K562 (cell line): ENCODE measurements around the gene CD300H. TPM values are rescaled to one million over a fixed set of nuclear protein-coding genes. Genes with fewer than 3 reads are reported as not detected.

Experiments
- CREM ChIP-seq: IDR thresholded peaks from 2 replicates; pipeline ENCODE4 v1.6.1; 2014; ENCODE audit warnings: antibody characterized with exemption, low read depth
- FUS ChIP-seq: fragments of 200-400 bp; formaldehyde crosslinking; optimal IDR thresholded peaks from 2 replicates; pipeline ENCODE3; 2017; ENCODE audit warnings: low read depth, low read length
- ID3 ChIP-seq, 2 experiments: fragments of 250-450 bp in 1 of 2; fragments of 450-650 bp in 1 of 2; sonication (Bioruptor Pico) in 1 of 2; IDR thresholded peaks; 2 replicates each; pipeline versions ENCODE4 v1.6.1 to v1.8.0; 2016 to 2021; ENCODE audit warnings: mild to moderate bottlenecking in 2 of 2, moderate library complexity in 2 of 2, missing compliant biosample characterization in 1 of 2, missing genetic modification characterization in 1 of 2
- KLF10 ChIP-seq: fragments of 250-450 bp; sonication (Bioruptor Pico); IDR thresholded peaks from 2 replicates; pipeline ENCODE4 v1.6.1; 2021; ENCODE audit warnings: matching md5 sums
- MAX ChIP-seq: sonication (generic); formaldehyde crosslinking; IDR thresholded peaks from 2 replicates; pipeline ENCODE4 v1.9.0; 2022; ENCODE audit warnings: mild to moderate bottlenecking, missing genetic modification reagents
- MGA ChIP-seq: fragments of 450-650 bp; IDR thresholded peaks from 2 replicates; pipeline ENCODE4 v1.6.1; 2016; ENCODE audit warnings: mild to moderate bottlenecking, moderate library complexity
- NCOA4 ChIP-seq: fragments of 450-650 bp; IDR thresholded peaks from 2 replicates; pipeline ENCODE4 v1.6.1; 2018; ENCODE audit warnings: mild to moderate bottlenecking; ENCODE audit not compliant: partially characterized antibody
- NR2C1 ChIP-seq, 2 experiments: fragments of 450-650 bp; IDR thresholded peaks; 2 replicates each; pipeline ENCODE4 v1.6.1; 2017; ENCODE audit warnings: mild to moderate bottlenecking in 2 of 2, antibody characterized with exemption in 1 of 2, inconsistent platforms in 1 of 2, missing compliant biosample characterization in 1 of 2, missing genetic modification characterization in 1 of 2
- RCOR1 ChIP-seq, 2 experiments: IDR thresholded peaks; 2 replicates each; pipeline ENCODE4 v1.6.1; 2012; ENCODE audit warnings: low read depth in 2 of 2, low read length in 2 of 2, borderline replicate concordance in 1 of 2, improper control_type of control experiment in 1 of 2
- SAFB2 ChIP-seq: fragments of 200-400 bp; formaldehyde crosslinking; IDR thresholded peaks from 2 replicates; pipeline ENCODE4 v1.6.1; 2018; ENCODE audit warnings: borderline replicate concordance, low read length, low read depth, moderate library complexity; ENCODE audit not compliant: severe bottlenecking
- SUPT5H ChIP-seq: fragments of 450-650 bp; IDR thresholded peaks from 2 replicates; pipeline ENCODE4 v1.6.1; 2016
- ZBED1 ChIP-seq: IDR thresholded peaks from 2 replicates; pipeline ENCODE4 v1.6.1; 2014
- ZBTB26 ChIP-seq: fragments of 450-650 bp; formaldehyde crosslinking; IDR thresholded peaks from 2 replicates; pipeline ENCODE4 v1.4.0; 2022; ENCODE audit warnings: missing genetic modification characterization
- ZNF143 ChIP-seq: sonication (generic); formaldehyde crosslinking; IDR thresholded peaks from 2 replicates; pipeline ENCODE4 v1.9.0; 2022; ENCODE audit warnings: mild to moderate bottlenecking, missing genetic modification reagents
- ZZZ3 ChIP-seq: fragments of 450-650 bp; IDR thresholded peaks from 2 replicates; pipeline ENCODE4 v1.6.1; 2016; ENCODE audit warnings: antibody characterized with exemption, mild to moderate bottlenecking, moderate library complexity
- polyA plus RNA-seq, 8 experiments: library from polyadenylated mRNA; depleted of rRNA in 4 of 8; stranded (reverse) in 5 of 8; unstranded in 3 of 8; fragments of >200 nt; fragmentation: Nextera tagmentation in 2 of 8; fragmentation: Illumina TruSeq in 1 of 8; extraction: Ambion mirVana in 2 of 8; extraction: Trizol in 1 of 8; gene quantifications; 2 replicates each; pipeline versions ENCODE4 v1.2.1 to v1.2.3, GENCODE V29; 2011 to 2014; ENCODE audit warnings: inconsistent platforms in 1 of 8, missing spikeins in 1 of 8
- total RNA-seq, 7 experiments: library from RNA; depleted of rRNA in 6 of 7; stranded (reverse); fragments of >200 nt in 6 of 7; fragmentation: Illumina TruSeq in 2 of 7; extraction: Trizol in 2 of 7; gene quantifications; 2 replicates each; pipeline versions ENCODE4 v1.2.1 to v1.2.3, GENCODE V29; 2011 to 2021; ENCODE audit warnings: low replicate concordance in 1 of 7

CD300H gene
- total and polyA plus RNA-seq, 9 of the 15 experiments (the other 6 are each of a cell fraction or from before 2014, with no cell fraction given) = not detected

GRCh38 chr17:74513987-74514631, 53.2 kb downstream of the CD300H start (continued):
- TF ChIP-seq MGA (no peak), SUPT5H (no peak), FUS (no peak), NR2C1 (IDR thresholded peaks at IDR 0.05) (no peak), NR2C1 (tag; IDR thresholded peaks at IDR 0.05) (no peak), ID3 (CRISPR knock-in tag; IDR thresholded peaks at IDR 0.05) (no peak), ID3 (tag; IDR thresholded peaks at IDR 0.05) (no peak), MAX (peak; percentile 86), SAFB2 (no peak), NCOA4 (no peak), ZZZ3 (no peak), RCOR1 (IDR thresholded peaks at IDR 0.05; ENCODE audit: borderline replicate concordance in 1 of 2, low read depth in 2 of 2, low read length in 2 of 2) (no peak), KLF10 (CRISPR knock-in tag) (no peak), CREM (peak; percentile 95), ZBTB26 (CRISPR knock-in tag) (no peak), ZNF143 (CRISPR knock-in tag) (peak; percentile 34; the same call in 1 of the 2 replicates), ZBED1 (no peak)
